Activated T-cell treated with anti-CD3 and anti-CD28 coated beads, Interleukin-2, amount 50 U/mL, for 48 hours (primary cell): Measurements from ENCODE around the gene TGFBR3.
A peak's percentile ranks its signal among the peaks of the same experiment; 100 is the strongest.

Source experiments
- DNase-seq, 2 experiments: peaks; one replicate each; pipeline ENCODE4 v3.0.0-alpha.2; 2020

The TGFBR3 gene

DNA sequence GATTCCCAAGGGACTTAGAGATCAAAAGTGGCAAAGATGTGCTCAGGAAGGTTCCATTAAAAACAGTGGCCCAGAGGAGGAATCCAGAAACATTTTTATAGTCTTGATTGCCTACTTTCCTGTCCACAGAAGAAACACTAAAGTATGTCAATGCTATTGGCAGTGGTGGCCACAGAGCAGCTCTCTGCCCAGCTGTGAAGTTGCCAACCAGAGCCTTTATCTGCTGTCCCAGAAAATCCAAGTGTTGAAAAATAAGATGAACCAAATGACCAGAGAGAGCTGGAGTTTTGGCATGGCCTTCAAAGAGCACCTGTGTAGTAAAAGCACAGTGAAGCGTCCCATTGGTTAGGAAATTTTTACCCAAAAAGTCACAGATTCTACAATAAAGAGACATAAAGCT lies 181.2 kb downstream of the TGFBR3 start:
- DNase-seq: no peak

DNA sequence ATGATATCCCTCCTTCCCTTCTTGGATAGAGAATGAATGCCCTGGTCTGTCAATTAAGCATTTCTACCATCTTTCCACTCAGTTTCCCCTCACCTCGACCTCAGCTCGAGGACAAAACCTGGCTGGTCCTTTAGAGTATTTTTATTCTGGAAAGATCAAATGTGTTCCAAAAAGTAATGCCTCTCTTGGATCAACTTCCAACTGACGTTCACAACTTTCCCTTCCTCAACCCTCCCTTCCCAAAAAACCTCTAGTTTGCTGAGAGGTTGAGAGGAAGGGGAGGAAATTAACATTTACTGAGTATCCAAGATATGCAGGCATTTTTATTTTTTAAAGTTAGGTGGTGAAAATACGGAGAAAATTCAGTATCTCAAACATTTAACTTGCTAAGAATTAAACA lies 182.9 kb downstream of the TGFBR3 start:
- no peak for DNase-seq

DNA sequence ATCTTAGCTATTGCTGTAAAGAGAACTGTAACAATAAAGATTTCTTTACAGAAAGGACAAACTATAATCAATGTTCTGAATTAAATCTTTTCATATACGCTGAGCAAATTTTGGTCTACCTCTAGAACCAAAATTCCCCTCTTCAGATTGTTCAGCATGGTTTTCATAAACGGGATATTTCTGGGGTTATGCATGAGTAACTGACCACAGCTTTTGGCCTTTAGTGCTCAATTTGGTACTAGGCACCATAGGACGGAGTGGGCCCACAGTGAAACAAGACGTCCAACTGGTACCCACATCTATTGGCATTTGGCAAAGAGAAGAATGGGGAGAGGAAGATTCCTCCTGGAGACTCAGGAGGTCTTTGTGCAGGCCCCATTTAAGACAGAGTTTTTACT lies 184.5 kb downstream of the TGFBR3 start:
- no peak for DNase-seq

DNA sequence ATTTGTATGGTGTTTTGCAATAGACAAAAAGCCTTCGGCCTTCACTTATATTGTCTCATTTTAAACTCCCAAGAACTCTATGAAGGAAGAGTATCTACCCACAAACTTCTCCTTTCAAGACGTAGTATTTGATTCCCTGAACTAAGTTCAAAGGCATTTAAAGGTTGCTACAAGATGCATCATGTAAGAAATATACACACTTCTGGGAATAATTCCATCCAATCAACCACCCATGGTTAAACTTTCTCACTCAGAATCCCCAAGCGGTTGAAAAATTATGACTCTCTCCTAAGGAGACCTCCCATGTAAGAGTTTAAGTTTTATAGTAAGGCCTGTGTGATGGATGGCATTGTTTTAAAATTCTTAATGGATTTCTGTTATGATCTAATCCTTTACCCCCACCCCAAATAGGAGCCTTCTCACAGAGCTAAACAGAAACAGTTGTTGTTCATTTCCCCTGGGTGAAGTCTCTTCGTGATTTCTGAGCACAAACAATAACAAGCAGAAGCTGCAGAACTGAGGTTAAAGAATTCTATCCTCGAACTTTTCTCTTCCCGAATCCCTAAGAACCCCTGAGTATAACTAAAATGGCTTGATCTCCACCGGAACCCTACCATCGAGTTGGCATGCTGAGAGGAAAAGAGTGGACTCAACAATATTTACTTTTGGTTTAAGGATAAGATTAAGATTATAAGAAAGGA lies 185.0 kb downstream of the TGFBR3 start:
- no peak for DNase-seq

DNA sequence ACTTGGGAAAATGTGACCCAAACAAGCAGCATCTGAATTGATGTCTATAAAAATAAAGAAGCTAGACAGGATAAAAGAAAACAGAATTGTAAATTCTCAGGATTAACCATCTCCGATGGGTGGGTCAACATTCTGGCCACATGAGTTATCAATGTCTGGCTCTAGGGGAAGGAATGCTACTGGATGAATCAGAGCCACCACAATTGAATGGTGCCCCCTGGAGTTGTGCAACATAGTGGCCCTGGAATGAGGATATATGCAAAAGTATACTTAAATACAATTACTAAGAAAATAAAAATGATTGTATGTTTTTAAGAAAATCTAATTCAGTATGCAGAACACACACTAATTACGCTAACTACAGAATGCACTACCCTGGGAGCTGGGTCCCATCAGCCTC lies 185.6 kb downstream of the TGFBR3 start:
- no peak for DNase-seq

DNA sequence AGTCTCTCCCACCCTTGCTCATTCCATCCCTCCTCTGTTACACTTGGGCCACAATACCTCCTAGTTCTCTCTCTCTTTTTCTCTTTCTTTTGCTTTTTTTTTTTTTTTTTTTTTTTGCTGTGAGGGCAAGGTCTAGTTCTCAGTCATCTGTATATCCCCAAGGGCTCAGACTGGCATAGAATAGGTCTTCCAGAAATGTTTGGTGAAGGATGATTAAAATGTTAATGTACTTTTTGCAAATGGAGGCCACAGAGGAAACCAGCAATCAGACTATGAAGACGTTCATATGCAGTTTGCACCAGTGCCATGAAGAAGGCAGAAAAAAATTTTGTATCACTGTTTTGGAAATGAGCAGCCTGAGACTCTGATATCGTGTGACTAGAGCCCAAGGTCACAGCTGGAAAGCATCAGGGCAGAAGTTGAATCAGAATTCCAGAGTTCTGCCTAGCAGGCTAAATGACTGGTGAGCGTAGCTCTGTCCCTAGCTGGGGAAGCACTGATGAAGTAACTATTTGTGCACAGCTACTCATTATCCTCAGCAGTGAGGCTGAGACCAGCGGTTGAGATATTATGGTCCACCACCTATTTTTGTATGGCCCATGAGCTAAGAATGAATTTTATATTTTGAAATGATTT lies 186.5 kb downstream of the TGFBR3 start:
- DNase-seq: no peak

DNA sequence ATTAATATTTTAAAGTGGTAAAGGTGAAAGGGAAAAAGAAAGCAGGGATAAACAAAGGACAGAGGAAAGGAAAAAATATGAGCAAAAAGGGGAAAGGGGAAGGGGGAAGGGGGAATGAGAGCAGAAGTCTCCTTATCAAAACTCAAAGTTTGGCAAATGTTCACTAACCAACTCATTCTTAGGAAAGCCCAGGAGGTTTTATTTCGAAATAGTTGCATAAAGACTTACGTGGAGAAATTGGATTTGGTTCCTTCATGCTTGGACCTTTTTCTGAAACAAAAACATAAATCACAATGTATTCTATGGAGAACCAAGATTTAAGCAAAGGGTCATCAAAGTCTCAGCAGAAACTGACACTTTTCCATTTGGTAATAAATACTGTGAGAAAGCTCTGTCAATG lies 188.1 kb downstream of the TGFBR3 start:
- DNase-seq: no peak

DNA sequence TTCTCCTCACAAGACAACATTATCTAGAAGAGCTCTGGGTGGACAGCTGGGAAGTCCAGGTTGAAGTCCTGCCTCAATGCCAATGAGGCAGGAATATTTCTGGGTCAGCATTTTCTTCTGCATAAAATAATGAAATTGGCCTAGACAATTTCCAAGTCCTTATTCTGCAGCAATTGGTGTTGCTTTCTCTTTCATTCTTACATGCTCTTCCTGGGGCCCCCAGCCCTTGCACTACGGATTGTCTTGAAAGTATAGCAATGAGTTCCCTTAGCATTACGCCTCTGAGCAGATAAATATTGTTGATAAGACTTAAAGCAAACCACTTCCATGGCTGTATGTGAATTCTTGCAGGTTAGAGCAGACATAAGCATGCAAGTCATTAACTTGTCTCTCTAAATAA lies 188.5 kb downstream of the TGFBR3 start:
- DNase-seq: peak; percentile 53 to 58

DNA sequence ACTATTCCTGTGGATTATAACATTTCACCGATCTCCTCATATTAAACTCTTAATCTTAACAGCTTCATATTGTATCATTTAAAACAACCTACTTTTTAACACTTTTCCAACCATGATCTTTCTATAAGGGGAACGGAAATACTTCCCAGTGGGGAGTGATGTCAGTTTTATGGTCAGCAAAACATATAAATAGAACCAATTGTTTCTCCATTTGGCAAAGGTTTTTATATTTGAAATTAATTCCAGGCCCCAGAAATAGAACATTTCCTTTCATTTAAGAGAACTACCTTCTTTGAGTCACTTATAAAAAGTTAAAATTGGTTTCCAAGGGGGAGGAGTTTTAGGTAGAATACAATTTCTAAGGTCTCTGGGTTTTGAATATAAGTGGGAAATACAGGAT lies 189.6 kb downstream of the TGFBR3 start:
- DNase-seq: no peak

DNA sequence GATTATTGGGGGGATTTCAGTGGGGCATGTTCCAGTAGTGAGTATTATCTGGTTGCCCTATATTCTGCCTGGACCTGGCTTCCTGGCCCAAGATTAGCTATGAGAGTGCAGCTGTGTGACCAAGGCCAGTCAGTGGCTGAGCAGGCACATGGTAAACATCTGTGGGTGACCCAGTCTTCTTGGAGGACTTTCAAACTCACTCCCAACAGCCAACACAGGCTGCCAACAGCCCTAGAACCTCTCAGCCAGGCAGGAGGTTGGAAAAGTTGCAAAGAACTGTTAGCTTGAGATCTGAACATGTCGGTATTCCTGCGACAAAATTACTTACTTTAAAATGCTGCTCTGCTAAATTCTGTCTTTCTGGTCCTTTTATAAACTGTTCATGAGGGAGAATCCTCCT lies 192.4 kb downstream of the TGFBR3 start:
- no peak for DNase-seq

DNA sequence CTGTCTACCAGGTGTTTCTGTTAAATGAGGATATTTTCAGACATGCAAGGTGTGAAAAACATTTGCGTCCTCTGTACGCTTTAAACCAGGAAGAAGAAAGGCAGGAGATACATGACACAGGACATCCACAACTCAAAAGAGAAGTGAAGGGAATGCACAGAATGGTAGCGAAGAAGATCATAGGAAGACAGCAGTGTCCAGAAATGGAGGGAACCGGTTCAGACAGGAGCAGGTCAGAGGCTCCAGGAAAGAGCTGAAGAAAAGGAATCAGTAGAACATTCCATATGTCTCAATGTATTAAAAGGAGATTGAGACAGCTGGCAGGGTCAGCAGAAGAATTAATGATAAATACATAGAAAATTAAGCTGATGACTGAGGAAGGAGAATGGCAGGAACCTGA lies 194.4 kb downstream of the TGFBR3 start:
- no peak for DNase-seq

DNA sequence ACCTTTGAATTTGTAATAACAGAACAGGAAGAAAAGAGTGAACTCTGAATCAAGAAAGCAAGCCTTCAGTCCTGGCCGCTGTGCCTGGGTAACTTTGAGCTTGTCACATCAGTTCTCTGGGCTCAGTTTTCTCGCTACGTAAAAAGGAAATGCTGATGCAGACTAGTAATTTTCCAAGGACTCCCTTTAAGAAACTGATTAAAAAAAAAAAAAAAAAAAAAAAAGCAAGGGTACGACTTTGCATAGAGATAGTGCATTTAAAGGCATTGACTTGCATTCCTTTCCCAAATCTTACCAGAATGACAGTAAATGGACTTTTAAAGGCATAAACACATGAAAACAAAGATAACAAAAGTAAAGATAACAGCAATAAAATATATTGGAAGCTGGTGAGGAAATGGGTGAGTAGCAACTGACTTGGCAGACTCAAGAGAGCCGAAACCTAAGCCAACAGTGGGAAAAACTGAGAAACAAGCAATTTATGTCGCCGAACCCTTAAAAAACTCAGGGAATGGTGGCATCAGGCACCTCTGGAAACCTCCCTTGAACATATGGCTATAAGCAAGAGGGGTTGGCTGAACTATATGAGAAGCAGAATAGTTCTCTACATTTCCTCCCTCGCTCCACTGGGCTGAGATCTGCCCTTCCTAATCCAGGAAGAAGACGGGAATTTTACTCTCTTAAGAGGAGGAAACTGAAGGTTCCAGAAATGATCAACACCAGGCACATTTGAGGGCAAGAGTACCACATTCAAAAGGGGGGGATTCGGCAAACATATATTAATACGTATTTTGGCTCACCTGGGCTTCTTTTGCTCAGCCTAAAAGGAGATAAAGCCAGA lies 196.1 kb downstream of the TGFBR3 start:
- DNase-seq: no peak

DNA sequence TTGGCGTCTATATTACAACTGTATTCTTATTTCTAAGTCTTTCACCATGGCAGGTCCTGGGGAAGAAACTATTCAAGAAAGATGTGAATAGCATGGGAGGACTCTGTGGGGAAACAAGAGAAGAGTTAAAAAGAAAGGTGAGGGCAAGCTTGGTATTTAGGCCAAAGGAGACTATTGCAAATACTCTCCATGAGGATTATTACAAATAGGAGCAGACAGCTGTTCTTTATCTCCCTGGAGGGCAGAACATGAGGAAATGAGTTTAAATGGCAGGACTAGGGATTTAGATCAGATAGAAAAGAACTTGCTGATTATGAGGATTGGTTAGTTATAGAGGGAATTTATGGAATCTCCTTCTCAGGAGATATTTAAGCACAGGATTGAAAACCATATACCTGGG lies 198.5 kb downstream of the TGFBR3 start:
- no peak for DNase-seq

DNA sequence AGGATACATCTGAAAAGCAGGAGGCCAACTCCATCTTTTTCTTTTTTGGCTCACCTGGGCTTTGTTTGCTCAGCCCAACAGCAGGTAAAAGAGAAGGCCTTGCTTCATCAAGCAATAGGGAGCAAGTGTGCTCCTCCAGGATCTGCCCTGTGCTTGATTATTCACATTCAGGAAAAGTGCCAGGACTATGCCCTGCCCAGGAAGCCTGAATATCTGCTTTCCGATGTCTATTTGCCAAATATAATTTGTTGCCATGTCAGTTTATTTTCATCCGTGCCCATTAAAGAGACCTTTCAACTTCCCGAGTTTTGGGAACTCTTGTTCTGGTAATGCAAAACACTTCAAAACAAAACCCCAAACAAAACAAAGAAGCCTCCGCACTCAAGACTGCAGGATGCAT lies 200.0 kb downstream of the TGFBR3 start:
- DNase-seq: no peak

DNA sequence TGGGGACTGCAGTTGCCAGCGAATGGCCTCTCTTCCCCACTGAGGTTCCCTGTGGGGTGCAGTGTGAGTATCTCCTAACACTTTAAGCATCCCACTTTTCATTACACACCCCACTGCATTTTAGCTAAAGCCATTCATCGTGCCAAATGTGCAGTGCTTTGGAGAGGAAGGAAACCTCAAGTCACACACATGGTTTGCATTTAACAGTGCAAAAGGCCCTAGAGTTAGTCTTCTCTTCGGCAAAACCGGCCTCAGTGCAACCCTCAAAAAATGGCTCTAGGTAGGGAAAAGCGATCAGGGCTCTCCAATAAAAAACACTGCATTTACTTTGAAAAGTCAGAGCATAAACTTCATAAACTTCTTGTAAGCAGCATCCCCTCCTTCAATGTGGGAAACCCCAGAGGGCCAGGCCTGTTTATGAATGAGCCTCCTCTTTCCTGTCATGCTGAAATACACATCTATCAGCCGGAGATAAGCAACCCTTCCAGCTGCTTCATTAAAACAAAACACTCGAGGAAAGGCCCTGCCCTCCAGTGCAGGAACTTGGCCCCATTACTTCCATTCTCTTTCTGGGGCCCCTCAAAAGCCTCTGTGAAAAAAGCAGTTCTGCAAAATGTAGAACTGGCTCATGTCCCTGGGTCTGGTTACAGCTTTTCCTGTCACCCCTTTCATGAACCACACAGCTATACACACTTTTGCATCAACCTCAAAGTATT lies 201.3 kb downstream of the TGFBR3 start:
- peak; percentile 30 to 43 for DNase-seq

DNA sequence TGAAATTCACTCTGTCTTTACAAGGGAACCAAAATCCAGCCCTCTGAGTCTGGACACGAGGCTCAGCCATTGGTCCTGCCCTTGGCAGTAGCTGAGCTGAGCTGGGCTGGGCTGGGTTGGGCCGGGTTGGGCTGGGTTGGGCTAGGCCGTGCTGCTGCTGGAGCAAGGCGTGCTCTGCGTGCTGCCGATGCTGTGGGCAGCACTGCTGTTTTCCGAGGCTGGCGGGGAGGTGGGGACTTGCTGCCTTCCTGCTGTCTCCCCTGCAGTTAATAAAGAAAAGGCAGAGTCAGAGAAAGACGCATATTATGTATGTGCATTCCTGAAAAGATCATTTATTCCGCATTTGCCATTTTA lies 202.4 kb downstream of the TGFBR3 start:
- no peak for DNase-seq

DNA sequence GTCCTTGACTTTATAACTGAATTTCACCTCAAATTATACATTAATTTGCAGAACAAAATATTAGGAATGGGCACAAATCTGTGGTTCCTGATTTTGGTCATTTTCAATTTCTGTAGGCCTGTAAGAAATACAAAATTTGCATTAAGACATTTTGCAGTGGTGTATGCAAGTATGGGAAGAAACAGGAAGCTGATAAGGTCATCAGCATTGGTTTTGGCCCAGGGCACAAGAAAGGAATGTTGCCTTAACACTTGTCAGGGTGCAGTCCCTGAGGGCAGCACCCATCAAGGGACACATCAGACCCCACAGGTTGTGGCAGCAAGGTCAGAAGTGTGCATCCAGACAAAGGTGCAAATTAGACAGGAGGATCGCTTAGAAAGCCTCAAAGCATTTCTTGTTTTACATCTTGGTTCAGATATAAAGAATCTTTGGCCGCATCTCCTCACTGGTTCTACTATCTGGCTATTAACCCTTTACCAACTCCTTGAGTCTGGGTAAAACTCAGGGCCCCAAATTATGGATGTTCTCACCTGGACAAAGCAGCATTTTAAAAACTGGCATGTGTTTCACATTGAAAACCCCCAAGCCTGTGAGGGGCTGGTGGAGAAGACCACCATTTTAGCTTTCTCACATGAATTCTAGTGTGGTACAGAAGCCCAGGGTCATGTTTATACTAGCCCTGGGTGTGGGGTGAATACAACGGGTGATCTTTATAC lies 202.9 kb downstream of the TGFBR3 start:
- no peak for DNase-seq

DNA sequence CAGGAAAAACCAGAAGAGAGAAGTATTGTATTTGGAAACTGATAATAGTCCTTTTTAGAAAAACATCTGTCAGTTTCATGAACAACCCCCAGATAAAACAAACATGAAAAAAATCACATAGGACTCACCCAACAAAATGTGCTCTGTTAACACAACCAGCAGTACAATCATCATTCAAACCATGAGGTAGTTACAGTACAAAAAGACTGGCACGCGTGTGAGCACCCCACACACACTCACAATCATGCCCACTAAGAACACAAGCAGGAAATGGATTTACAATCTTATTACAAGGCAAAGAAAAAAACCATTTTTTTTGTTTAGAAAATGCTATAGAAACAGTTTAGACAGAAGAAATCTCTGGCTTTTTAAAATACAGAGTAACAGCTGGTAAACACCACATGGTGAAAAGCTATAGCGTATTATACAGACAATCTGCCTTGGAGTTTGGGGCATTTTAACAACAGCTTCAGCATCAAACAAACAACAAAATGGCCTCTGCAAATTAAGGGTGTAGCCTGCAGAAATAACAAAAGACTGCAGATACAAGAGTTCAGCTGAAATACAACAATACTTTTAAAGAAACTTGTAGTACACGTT lies 205.3 kb downstream of the TGFBR3 start:
- no peak for DNase-seq

DNA sequence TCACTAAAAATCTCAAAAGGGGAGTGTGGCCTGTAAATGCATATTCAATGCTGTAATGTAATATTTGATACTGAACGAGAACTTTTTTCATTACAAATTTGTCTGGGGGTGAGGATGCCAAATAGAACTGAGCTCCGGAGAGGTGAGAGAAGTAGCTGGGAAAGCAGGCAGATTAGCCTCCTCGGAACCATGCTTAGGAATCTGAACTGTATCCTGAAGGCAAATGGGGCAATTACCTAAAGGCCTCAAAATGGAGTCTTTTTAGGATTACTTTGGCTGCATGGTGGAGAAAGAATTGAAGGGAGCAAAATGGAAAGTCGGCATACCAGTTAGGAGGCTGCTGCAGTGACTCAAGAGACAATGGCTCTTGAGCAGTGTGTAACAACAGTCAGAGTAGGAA lies 206.5 kb downstream of the TGFBR3 start:
- DNase-seq: no peak

DNA sequence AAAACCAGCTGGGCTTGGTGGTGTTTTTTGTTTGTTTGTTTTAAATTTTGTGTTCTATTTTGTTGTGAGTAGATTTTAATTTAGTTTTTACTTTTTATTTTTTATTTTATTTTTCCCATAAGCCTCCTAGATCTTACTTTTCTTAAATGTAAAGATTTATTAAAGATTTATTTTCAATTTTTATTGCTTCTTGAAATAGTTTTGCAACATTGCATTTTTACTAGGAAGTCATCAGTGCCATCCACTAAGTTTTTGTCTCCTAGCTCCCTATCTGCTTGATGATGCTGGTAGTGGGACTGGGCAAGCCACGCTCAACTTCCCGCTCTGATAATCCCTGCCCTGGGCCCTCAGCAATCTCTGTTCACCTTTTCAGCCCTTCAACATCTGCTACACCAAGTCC lies 209.9 kb downstream of the TGFBR3 start:
- no peak for DNase-seq

DNA sequence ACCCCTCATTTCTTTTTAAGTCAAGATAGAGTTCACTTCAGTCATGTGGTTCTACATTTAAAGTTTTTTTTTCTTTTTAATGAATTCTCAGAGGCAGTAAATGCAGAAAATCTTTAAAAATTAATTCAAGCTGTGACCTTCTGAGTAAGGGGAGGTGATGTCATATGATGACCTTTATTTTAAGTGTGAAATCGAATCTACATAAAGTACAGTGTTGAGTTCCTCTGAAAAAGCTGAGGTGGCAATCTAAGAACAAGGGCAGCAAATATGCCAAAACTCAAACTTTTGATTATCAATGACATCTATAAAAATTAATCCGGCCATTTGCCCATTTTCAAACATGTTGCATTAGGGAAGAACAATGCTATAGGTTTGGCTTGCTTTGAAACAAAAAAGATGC lies 211.8 kb downstream of the TGFBR3 start:
- no peak for DNase-seq

DNA sequence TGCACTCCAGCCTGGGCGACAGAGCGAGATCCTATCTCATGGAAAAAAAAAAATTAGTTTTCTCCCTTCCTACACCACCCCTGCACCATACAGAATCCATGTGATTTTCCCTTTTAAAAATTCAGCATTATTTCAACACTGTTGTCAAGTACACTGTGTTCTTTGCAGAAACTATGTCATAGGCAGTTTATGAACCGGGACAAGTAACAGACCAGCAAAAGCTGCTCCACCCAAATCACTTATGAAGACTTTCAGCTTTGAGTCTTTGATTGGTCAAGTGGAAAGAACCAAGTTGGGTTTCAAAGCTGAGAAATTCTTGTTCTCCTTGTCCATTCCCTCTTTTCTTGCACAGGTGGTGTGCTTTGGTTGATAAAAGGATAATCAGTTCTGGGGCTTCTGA lies 212.3 kb downstream of the TGFBR3 start:
- no peak for DNase-seq
